Lower leg skin (tissue), 4 donors: ENCODE data around the gene PRCD. TPM values are rescaled to one million over a fixed set of nuclear protein-coding genes. Genes with fewer than 3 reads are reported as not detected.
"Not testable (repeated sequence)": the region's sequence is repeated elsewhere in the genome, so short reads cannot be mapped to it uniquely, and the experiment has no call there.

Experiments
- DNase-seq, 2 donors: peaks; one replicate each; pipeline ENCODE4 v3.0.0-alpha.2; 2019; ENCODE audit warnings: low spot score in 2 of 2
- H3K4me3 ChIP-seq: fragments of 200-600 bp; sonication (generic); 2 replicates; pipeline ENCODE4 v1.5.1; 2017; ENCODE audit warnings: mild to moderate bottlenecking, low read depth; ENCODE audit not compliant: poor library complexity, severe bottlenecking
- POLR2A ChIP-seq, 2 donors: fragments of 450-650 bp; IDR thresholded peaks; one replicate each; pipeline ENCODE4 v1.6.1; 2016 to 2017; ENCODE audit warnings: antibody characterized with exemption in 2 of 2, mild to moderate bottlenecking in 1 of 2, moderate library complexity in 1 of 2
- WGBS, 2 donors: methylation state at CpG; one replicate each; pipeline ENCODE4 v1.1.5; 2018; 5-methylcytosine and 5-hydroxymethylcytosine counted together
- intact Hi-C: fragments of 100-400 bp; cut with DNase I; formaldehyde crosslinking; loops from one replicate; pipeline ENCODE4 v1.15.0; 2023; ENCODE audit warnings: low total_unique reads
- total RNA-seq, 4 donors: library from RNA; depleted of rRNA; stranded (reverse); fragments of >200 nt; gene quantifications; one replicate each; pipeline ENCODE4 v1.1.0, GENCODE V29; 2016
- TF ChIP-seq, protein P1 (sequence below), 3 donors: fragments of 450-650 bp; IDR thresholded peaks; one replicate each; pipeline ENCODE4 v1.5.1; 2016; ENCODE audit warnings: antibody characterized with exemption in 3 of 3, mild to moderate bottlenecking in 3 of 3, moderate library complexity in 2 of 3

Gene PRCD
- total RNA-seq, 4 donors from 2014 or later: 0.42 to 7.5 (median 4.0) TPM

DNA sequence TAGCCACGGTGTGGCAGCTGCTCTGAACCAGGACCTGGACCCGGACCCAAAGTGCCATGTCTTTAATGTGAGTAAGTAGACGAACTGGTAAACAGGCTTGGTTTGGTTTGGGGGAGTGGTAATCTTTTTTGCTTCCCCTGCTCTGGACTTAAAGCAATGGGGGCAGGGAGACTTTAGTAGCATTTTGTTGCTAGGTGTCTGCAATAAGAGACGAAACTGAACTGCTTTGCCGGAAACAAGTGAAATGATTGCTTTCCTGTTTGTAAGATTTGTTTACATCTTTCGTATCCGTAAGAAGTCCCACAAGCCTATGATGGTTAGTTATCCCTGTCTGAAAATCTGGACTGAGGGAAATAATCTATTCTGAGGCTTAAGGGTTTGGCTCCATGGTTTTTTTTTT, 21.5 kb downstream of the PRCD start:
- no peak for DNase-seq
- WGBS, 2 donors: 48 to 52% methylated on average over 7 of the region's 7 CpGs
- H3K4me3 ChIP-seq: no peak overlapping the region
- intact Hi-C loops: loop anchor here (5.0 kb wide), 1 partner anchor 61 kb away; no protein-coding TSS in a partner anchor
- TF ChIP-seq, protein P1, sequence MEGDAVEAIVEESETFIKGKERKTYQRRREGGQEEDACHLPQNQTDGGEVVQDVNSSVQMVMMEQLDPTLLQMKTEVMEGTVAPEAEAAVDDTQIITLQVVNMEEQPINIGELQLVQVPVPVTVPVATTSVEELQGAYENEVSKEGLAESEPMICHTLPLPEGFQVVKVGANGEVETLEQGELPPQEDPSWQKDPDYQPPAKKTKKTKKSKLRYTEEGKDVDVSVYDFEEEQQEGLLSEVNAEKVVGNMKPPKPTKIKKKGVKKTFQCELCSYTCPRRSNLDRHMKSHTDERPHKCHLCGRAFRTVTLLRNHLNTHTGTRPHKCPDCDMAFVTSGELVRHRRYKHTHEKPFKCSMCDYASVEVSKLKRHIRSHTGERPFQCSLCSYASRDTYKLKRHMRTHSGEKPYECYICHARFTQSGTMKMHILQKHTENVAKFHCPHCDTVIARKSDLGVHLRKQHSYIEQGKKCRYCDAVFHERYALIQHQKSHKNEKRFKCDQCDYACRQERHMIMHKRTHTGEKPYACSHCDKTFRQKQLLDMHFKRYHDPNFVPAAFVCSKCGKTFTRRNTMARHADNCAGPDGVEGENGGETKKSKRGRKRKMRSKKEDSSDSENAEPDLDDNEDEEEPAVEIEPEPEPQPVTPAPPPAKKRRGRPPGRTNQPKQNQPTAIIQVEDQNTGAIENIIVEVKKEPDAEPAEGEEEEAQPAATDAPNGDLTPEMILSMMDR (IDR thresholded peaks at IDR 0.05): no peak
- TF ChIP-seq POLR2A (IDR thresholded peaks at IDR 0.05): no peak

DNA sequence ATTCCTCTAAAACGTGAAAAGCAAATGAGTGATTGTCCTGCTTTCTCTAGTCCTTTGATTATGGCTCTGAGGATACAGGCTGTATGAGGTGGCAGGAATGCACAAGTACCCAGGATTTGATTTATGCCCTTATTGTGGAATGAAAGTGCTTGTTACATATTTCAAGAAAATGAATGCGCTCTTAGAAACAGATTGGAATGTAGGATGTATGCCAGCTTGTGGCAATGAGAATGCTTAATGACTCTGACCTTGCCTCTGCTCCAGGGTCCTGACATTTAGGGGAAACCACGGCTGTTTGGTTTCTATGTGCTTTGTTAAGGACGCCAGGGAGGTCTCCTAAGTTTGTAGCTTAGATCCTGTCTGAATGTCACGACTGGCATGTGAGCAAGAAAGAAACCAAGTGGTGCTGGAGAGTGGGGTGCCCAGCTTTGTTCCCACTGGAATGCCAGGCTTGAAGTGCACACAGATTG, 22.0 kb downstream of the PRCD start:
- no peak for DNase-seq
- WGBS, 2 donors: 32 to 55% methylated on average over 5 of the region's 5 CpGs
- TF ChIP-seq, protein P1 (IDR thresholded peaks at IDR 0.05): no peak
- TF ChIP-seq POLR2A (IDR thresholded peaks at IDR 0.05): no peak
- intact Hi-C loops: loop anchor here (5.0 kb wide), 1 partner anchor 60 kb away; no protein-coding TSS in a partner anchor
- no peak overlapping the region for H3K4me3 ChIP-seq

DNA sequence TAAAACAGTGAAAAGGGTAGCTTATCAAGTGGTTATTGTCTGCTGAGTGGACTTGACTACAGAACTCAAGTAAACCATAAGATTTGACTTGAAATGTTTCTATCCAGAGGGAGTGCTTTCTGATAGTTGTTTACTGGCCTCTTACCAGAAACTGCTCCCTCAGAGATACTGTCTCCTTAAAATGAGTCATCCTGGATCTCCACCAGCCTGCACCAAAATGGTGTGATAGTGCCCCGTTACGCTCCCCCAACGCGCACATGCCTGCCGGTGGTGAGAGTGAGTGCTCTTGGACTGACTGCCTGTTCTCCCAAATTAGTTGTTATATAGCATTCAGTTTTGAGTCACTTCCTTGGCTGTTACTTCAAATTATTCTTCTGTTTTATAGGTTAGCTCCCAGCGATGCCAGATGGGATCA, 22.9 kb downstream of the PRCD start:
- DNase-seq: no peak
- no peak overlapping the region for H3K4me3 ChIP-seq
- intact Hi-C loops: loop anchor here (5.0 kb wide), 1 partner anchor 60 kb away; no protein-coding TSS in a partner anchor
- TF ChIP-seq POLR2A (IDR thresholded peaks at IDR 0.05): no peak
- TF ChIP-seq, protein P1 (IDR thresholded peaks at IDR 0.05): no peak
- 24% methylated on average over 6 of the region's 6 CpGs for WGBS, 2 donors

DNA sequence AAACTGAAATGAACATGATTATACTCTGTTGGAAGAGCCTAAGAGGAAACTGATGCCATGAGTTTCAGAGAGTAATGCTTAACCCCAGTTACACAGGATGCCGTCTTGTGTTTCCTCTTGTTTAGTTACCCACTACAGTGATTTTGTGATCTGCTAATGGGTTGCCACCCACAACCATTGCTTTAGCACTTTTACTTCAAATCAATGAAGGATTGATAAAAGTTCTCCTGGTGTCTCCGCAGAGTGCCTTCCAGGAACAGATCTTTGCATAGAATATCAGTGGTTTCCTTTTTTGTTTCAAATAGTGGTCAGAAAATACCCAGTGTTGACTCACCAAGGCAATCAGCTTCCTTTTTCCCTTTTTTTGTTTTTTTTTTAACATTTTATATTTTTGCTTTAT, 23.5 kb downstream of the PRCD start:
- not testable (repeated sequence) for H3K4me3 ChIP-seq, DNase-seq
- 56 to 71% methylated on average over 2 of the region's 2 CpGs for WGBS, 2 donors
- intact Hi-C loops: loop anchor here (5.0 kb wide), 1 partner anchor 59 kb away; no protein-coding TSS in a partner anchor

DNA sequence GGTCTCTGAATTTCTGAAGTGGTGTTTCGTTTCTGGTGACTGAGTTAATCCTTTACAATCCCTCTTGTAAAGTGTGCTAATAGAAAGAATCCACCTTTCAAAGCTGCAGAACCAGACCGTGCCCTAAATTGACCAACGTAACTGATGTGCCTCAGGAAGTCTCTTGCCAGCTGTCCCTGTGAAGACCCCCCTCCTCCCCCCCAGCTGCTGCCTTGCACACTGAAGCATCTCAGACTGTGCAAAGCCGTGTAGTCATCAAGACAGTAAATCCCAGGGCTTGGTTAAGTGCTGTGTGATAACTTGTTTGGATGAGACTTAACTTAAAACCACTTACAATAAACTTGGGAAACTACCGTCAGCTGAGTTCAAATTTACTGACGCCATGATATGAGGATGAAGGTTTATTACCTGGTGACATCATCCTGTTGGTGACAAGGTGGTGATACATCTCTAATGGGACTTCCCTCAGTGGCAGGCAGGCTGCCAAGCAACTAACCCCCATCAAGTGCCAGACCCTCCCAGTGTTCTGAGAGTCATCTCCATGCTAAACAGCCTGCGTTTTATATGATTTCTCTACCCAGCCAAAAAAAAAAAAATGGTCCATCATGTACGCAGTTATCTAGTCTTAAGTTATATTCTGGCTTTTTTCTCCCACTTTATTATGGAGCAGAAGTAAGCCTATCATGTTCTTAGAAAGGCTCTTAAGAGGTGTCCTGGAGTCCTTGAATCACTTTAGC, 25.3 kb downstream of the PRCD start:
- 65 to 79% methylated on average over 7 to 8 of the region's 8 CpGs for WGBS, 2 donors
- intact Hi-C loops: loop anchor here (5.0 kb wide), 1 partner anchor 57 kb away; no protein-coding TSS in a partner anchor
- not testable (repeated sequence) for H3K4me3 ChIP-seq, DNase-seq

DNA sequence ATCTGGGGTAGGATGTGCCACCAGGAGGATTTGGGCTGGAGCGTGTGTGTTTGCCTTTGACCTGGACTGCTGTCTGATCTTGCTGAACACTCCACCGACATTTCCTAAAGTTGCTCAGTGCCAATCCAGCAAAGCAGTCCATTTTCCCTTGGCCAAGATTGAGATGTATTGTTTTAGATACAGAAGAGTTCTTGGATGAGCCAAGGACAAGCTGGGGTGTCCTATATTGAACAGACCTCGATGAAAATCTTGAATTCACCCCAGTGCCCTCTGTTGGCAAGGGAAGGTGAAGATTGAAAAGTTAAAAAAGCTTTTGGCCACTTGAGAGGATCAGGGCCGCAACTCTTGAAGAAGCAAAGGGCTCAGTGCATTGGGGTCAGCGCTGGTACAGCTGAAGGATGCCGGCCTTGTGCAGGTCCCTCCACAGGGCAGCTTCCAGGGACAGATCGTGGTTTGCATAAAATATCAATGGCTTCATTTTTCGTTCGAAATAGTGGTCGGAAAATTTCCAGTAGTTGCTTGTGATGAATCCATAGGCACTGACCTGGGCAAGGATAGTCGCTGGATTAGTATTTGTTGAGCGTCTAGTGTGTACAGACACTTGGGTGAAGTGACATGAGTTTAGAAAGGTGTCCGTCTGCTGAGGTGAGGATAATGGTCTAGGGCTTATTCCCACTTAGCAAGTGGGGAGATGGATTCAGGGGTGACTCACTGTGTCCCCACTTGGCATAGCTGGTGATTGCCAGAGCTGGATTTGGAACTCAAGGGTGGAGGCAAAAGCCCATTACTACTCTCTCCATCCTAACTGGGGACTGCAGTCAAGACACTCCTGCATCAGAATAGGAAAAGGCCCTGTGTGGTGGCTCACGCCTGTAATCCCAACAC, 26.1 kb downstream of the PRCD start:
- 86 to 88% methylated on average over 14 of the region's 14 CpGs for WGBS, 2 donors
- intact Hi-C loops: no loop called here
- no peak overlapping the region for H3K4me3 ChIP-seq
- no peak for DNase-seq
- TF ChIP-seq, protein P1 (IDR thresholded peaks at IDR 0.05): no peak
- no peak for TF ChIP-seq POLR2A (IDR thresholded peaks at IDR 0.05)
